CD4-positive, alpha-beta memory T cell (primary cell): Measurements from ENCODE around the gene C20orf141. TPM values are rescaled to one million over a fixed set of nuclear protein-coding genes. Genes with fewer than 3 reads are reported as not detected.
A peak's percentile ranks its signal among the peaks of the same experiment; 100 is the strongest.
"Not testable (repeated sequence)": the region's sequence is repeated elsewhere in the genome, so short reads cannot be mapped to it uniquely, and the experiment has no call there.

Experiments
- CTCF ChIA-PET: fragments of 350-600 bp; sonication (Branson Sonifier 250); formaldehyde crosslinking; loops from one replicate; lab custom pipeline; 2021; ENCODE audit warnings: inconsistent platforms; ENCODE audit not compliant: partially characterized antibody; lab: Charles Lee
- POLR2A ChIA-PET: fragments of 350-600 bp; sonication (Branson Sonifier 250); formaldehyde crosslinking; loops from one replicate; lab custom pipeline; 2021; ENCODE audit not compliant: partially characterized antibody; lab: Charles Lee
- DNase-seq, 5 donors: peaks; one replicate each; pipeline versions ENCODE4 v3.0.0 to v3.0.0-alpha.2; 2020 to 2022; ENCODE audit warnings: mixed read lengths in 1 of 5
- H3K27ac ChIP-seq: one replicate; pipeline ENCODE4 v1.7.0; 2013; ENCODE audit warnings: low read depth, low read length
- H3K27me3 ChIP-seq: 2 replicates; pipeline ENCODE4 v1.7.0; 2013; ENCODE audit warnings: mild to moderate bottlenecking, low read length, moderate library complexity; ENCODE audit not compliant: insufficient read depth
- H3K36me3 ChIP-seq: 2 replicates; pipeline ENCODE4 v1.7.0; 2013; ENCODE audit warnings: mild to moderate bottlenecking, low read length, moderate library complexity; ENCODE audit not compliant: insufficient read depth
- H3K4me1 ChIP-seq: 2 replicates; pipeline ENCODE4 v1.7.0; 2013; ENCODE audit warnings: mild to moderate bottlenecking, low read length, moderate library complexity; ENCODE audit not compliant: insufficient read depth
- H3K4me3 ChIP-seq, 2 donors: one replicate each; pipeline ENCODE4 v1.7.0; 2013; ENCODE audit warnings: low read length in 2 of 2, mild to moderate bottlenecking in 1 of 2
- H3K9me3 ChIP-seq, 2 donors: one replicate each; pipeline ENCODE4 v1.7.0; 2013; ENCODE audit warnings: low read length in 2 of 2, control low read depth in 1 of 2; ENCODE audit not compliant: control insufficient read depth in 1 of 2
- H3K27ac Mint-ChIP-seq, 7 donors: one replicate each; pipeline ENCODE4 v1.8.0; 2020 to 2021; ENCODE audit warnings: mixed read lengths in 7 of 7, mild to moderate bottlenecking in 6 of 7, inconsistent platforms in 3 of 7, moderate library complexity in 3 of 7
- H3K27me3 Mint-ChIP-seq, 2 donors: one replicate each; pipeline ENCODE4 v1.8.0; 2020 to 2021; ENCODE audit warnings: mixed read lengths in 2 of 2
- H3K36me3 Mint-ChIP-seq, 2 donors: one replicate each; pipeline ENCODE4 v1.8.0; 2020 to 2021; ENCODE audit warnings: mixed read lengths in 2 of 2, inconsistent platforms in 1 of 2, mild to moderate bottlenecking in 1 of 2
- H3K4me1 Mint-ChIP-seq, 4 donors: one replicate each; pipeline ENCODE4 v1.8.0; 2020 to 2021; ENCODE audit warnings: mixed read lengths in 4 of 4, mild to moderate bottlenecking in 1 of 4
- H3K4me3 Mint-ChIP-seq, 8 donors: one replicate each; pipeline ENCODE4 v1.8.0; 2020 to 2021; ENCODE audit warnings: mixed read lengths in 8 of 8, mild to moderate bottlenecking in 7 of 8, moderate library complexity in 6 of 8, inconsistent platforms in 3 of 8
- H3K9me3 Mint-ChIP-seq, 8 donors: one replicate each; pipeline ENCODE4 v1.8.0; 2020 to 2021; ENCODE audit warnings: mixed read lengths in 8 of 8, mild to moderate bottlenecking in 5 of 8, inconsistent platforms in 3 of 8, moderate library complexity in 1 of 8
- intact Hi-C: fragments of 100-400 bp; cut with micrococcal nuclease; formaldehyde crosslinking; loops from one replicate; pipeline ENCODE4 v1.15.1; 2023
- polyA plus RNA-seq, 2 donors: library from polyadenylated mRNA; unstranded; fragments of 300-500 nt; fragmentation: Illumina TruSeq; gene quantifications; one replicate each; pipeline ENCODE4 v1.2.3, GENCODE V29; 2021
- total RNA-seq, 2 experiments: library from RNA; stranded (reverse); gene quantifications; one replicate each; pipeline ENCODE4 v1.2.3, GENCODE V29; 2021

The C20orf141 gene
- not detected for total RNA-seq
- not detected for polyA plus RNA-seq

- H3K4me1 Mint-ChIP-seq, result peaks cover 0 to under 1% (median under 1%) of the 10 kb centered on the region in 4 donors
- peak within 1 kb of the TSS in 1 of 7 donors; percentile 70 for H3K27ac Mint-ChIP-seq
- no peak for DNase-seq
- H3K27me3 Mint-ChIP-seq, result peaks cover 12 to 26% of the 10 kb centered on the region in 2 donors
- Histone ChIP-seq H3K4me1 (no peaks in the 10 kb centered on the region), H3K27ac (no peak within 1 kb of the TSS), H3K36me3 (no peaks in the 10 kb centered on the region), H3K9me3 (peaks cover 0 to 4% of the 10 kb centered on the region in 2 donors), H3K4me3 (no peak within 1 kb of the TSS), H3K27me3 (no peaks in the 10 kb centered on the region)
- H3K36me3 Mint-ChIP-seq, result peaks cover 0 to 3% of the 10 kb centered on the region in 2 donors
- peaks cover 0 to 17% (median 9%) of the 10 kb centered on the region in 8 donors for H3K9me3 Mint-ChIP-seq
- ChIA-PET POLR2A (no interaction called here), CTCF (no interaction called here)
- no peak within 1 kb of the TSS for H3K4me3 Mint-ChIP-seq
- intact Hi-C loops, result no loop called here
These were observed at the start of gene C20orf141 for GRCh38 chr20:2814587-2815051. TSS of gene C20orf141 (plus strand) at chr20:2814987. CDS start at chr20:2815185, 198 bp downstream.

GRCh38 chr20:2767768-2768631 lies 46.8 kb upstream of the C20orf141 start:
- no peaks in the 10 kb centered on the region for H3K9me3 ChIP-seq
- H3K27me3 ChIP-seq, result no peaks in the 10 kb centered on the region
- POLR2A ChIA-PET, result interaction anchor here (0.8 kb wide), 1 partner anchor 54 kb away, joined by 3 read pairs; no protein-coding TSS in a partner anchor
- Mint-ChIP-seq H3K4me3 (no peak overlapping the region), H3K27me3 (peaks cover 7 to 15% of the 10 kb centered on the region in 2 donors), H3K27ac (no peak overlapping the region), H3K36me3 (no peaks in the 10 kb centered on the region), H3K4me1 (peaks cover 0 to 5% (median 0%) of the 10 kb centered on the region in 4 donors), H3K9me3 (no peaks in the 10 kb centered on the region)
- no peaks in the 10 kb centered on the region for H3K4me1 ChIP-seq
- intact Hi-C loops, result no loop called here
- CTCF ChIA-PET, result interaction anchor here (1.3 kb wide), 1 partner anchor 15 kb away, joined by 3 read pairs; no protein-coding TSS in a partner anchor
- DNase-seq, result no peak
- no peak overlapping the region for H3K4me3 ChIP-seq
- no peaks in the 10 kb centered on the region for H3K36me3 ChIP-seq
- no peak overlapping the region for H3K27ac ChIP-seq

GRCh38 chr20:2768632-2769015 lies 46.2 kb upstream of the C20orf141 start:
- intact Hi-C loops, result no loop called here
- ChIA-PET CTCF (interaction anchor here (1.6 kb wide), 1 partner anchor 15 kb away, joined by 6 read pairs; no protein-coding TSS in a partner anchor), POLR2A (no interaction called here)
- no peaks in the 10 kb centered on the region for H3K27me3 ChIP-seq
- no peaks in the 10 kb centered on the region for H3K36me3 ChIP-seq
- H3K4me3 ChIP-seq, result no peak overlapping the region
- Mint-ChIP-seq H3K4me3 (no peak overlapping the region), H3K36me3 (no peaks in the 10 kb centered on the region), H3K4me1 (peaks cover 0 to 5% (median 0%) of the 10 kb centered on the region in 4 donors), H3K27me3 (peaks cover 7 to 15% of the 10 kb centered on the region in 2 donors), H3K9me3 (no peaks in the 10 kb centered on the region), H3K27ac (no peak overlapping the region)
- no peaks in the 10 kb centered on the region for H3K9me3 ChIP-seq
- no peak for DNase-seq
- no peak overlapping the region for H3K27ac ChIP-seq
- no peaks in the 10 kb centered on the region for H3K4me1 ChIP-seq

GRCh38 chr20:2770091-2770490 lies 44.7 kb upstream of the C20orf141 start:
- H3K4me1 Mint-ChIP-seq, H3K27ac ChIP-seq, H3K36me3 Mint-ChIP-seq, H3K9me3 Mint-ChIP-seq, H3K36me3 ChIP-seq, DNase-seq, H3K27me3 ChIP-seq, H3K4me3 ChIP-seq, H3K4me1 ChIP-seq, intact Hi-C loops, H3K4me3 Mint-ChIP-seq, H3K27ac Mint-ChIP-seq, H3K9me3 ChIP-seq, POLR2A ChIA-PET: not testable (repeated sequence)
- CTCF ChIA-PET, result interaction anchor here (1.6 kb wide), 1 partner anchor 17 kb away, joined by 6 read pairs; no protein-coding TSS in a partner anchor
- H3K27me3 Mint-ChIP-seq, result peaks cover 7 to 18% of the 10 kb centered on the region in 2 donors

- Mint-ChIP-seq H3K27ac (no peak overlapping the region), H3K9me3 (peaks cover 0 to 2% (median 0%) of the 10 kb centered on the region in 8 donors), H3K4me1 (peaks cover 0 to 5% (median 0%) of the 10 kb centered on the region in 4 donors), H3K36me3 (no peaks in the 10 kb centered on the region), H3K4me3 (no peak overlapping the region), H3K27me3 (peaks cover 7 to 18% of the 10 kb centered on the region in 2 donors)
- no peaks in the 10 kb centered on the region for H3K27me3 ChIP-seq
- CTCF ChIA-PET, result no interaction called here
- intact Hi-C loops, result no loop called here
- H3K9me3 ChIP-seq, result no peaks in the 10 kb centered on the region
- H3K27ac ChIP-seq, result no peak overlapping the region
- H3K4me3 ChIP-seq, result no peak overlapping the region
- POLR2A ChIA-PET, result no interaction called here
- no peaks in the 10 kb centered on the region for H3K4me1 ChIP-seq
- no peak for DNase-seq
- no peaks in the 10 kb centered on the region for H3K36me3 ChIP-seq
These were observed 43.1 kb upstream of the C20orf141 start for GRCh38 chr20:2771631-2772080.

GRCh38 chr20:2773812-2774211 lies 41.0 kb upstream of the C20orf141 start:
- DNase-seq, result no peak
- H3K27me3 ChIP-seq, result no peaks in the 10 kb centered on the region
- ChIA-PET CTCF (interaction anchor here (0.9 kb wide), 1 partner anchor 21 kb away, joined by 3 read pairs; no protein-coding TSS in a partner anchor), POLR2A (no interaction called here)
- H3K4me3 ChIP-seq, result no peak overlapping the region
- peaks cover 9 to 12% of the 10 kb centered on the region in 2 donors for H3K27me3 Mint-ChIP-seq
- H3K27ac ChIP-seq, result no peak overlapping the region
- no peaks in the 10 kb centered on the region for H3K4me1 ChIP-seq
- H3K4me1 Mint-ChIP-seq, result peaks cover 0 to 5% (median 0%) of the 10 kb centered on the region in 4 donors
- H3K36me3 ChIP-seq, result no peaks in the 10 kb centered on the region
- H3K36me3 Mint-ChIP-seq, result no peaks in the 10 kb centered on the region
- no peak overlapping the region for H3K4me3 Mint-ChIP-seq
- intact Hi-C loops, result no loop called here
- H3K9me3 ChIP-seq, result no peaks in the 10 kb centered on the region
- peaks cover 0 to 2% (median 0%) of the 10 kb centered on the region in 8 donors for H3K9me3 Mint-ChIP-seq
- no peak overlapping the region for H3K27ac Mint-ChIP-seq

- no peak overlapping the region for H3K4me3 Mint-ChIP-seq
- no peaks in the 10 kb centered on the region for H3K27me3 ChIP-seq
- ChIA-PET POLR2A (no interaction called here), CTCF (no interaction called here)
- no peaks in the 10 kb centered on the region for H3K36me3 Mint-ChIP-seq
- no peak overlapping the region for H3K27ac Mint-ChIP-seq
- H3K9me3 ChIP-seq, result no peaks in the 10 kb centered on the region
- H3K36me3 ChIP-seq, result no peaks in the 10 kb centered on the region
- DNase-seq, result no peak
- H3K4me3 ChIP-seq, result no peak overlapping the region
- no peaks in the 10 kb centered on the region for H3K4me1 ChIP-seq
- intact Hi-C loops, result no loop called here
- no peak overlapping the region for H3K27ac ChIP-seq
- peaks cover 5 to 14% of the 10 kb centered on the region in 2 donors for H3K27me3 Mint-ChIP-seq
- peaks cover 0 to 2% (median 0%) of the 10 kb centered on the region in 8 donors for H3K9me3 Mint-ChIP-seq
- H3K4me1 Mint-ChIP-seq, result peaks cover 0 to 5% (median 0%) of the 10 kb centered on the region in 4 donors
These were observed 39.6 kb upstream of the C20orf141 start for GRCh38 chr20:2775139-2775538.
